GM19328 (cell line): ENCODE data around the gene IST1.

Source experiments
- ATAC-seq: cut with Tn5 transposase; IDR thresholded peaks from one replicate; pipeline ENCODE4 v1.9.1; 2021; ENCODE audit warnings: mild to moderate bottlenecking, moderate library complexity; ENCODE audit not compliant: unreplicated experiment

IST1 gene

DNA sequence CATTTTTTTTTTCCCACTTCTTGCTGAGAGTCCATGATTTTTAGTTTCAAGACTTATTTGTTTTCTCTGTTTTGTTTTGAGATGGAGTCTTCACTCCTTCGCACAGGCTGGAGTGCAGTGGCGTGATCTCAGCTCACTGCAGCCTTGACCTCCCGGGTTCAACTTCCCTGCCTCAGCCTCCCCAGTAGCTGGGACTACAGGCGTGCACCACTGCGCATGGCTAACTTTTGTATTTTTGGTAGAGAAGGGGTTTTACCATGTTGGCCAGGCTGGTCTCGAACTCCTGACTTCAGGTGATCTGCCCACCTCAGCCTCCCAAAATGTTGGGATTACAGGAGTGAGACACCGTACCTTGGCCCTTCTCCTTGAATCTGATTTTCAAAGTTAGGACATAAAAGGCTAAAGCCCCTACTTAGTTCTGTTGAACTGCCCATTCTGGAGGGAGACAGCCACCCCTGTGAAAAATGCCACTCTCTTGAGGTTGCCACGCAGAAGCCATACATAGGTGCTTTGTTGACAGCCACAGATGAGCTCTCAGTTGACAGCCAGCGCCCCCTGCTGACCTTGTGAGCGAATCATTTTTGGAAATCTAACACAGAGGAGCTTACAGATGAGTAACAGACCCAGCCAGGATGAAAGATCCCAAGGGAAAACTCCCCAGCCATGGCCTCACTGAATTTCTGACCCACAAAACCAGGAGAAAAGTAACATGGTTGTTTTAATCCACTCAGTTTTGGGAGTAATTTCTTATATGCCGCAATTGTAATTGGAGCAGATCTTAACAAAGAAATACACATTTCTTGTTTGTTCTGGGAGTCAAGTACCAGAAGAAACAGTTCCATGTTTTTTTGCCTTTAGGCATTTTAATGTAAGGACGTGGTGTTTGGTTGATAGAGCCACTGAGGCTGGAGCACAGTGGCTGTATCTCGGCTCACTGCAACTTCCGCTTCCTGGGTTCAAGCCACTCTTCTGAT, 66.0 kb downstream of the IST1 start:
- peak; percentile 58 for ATAC-seq

DNA sequence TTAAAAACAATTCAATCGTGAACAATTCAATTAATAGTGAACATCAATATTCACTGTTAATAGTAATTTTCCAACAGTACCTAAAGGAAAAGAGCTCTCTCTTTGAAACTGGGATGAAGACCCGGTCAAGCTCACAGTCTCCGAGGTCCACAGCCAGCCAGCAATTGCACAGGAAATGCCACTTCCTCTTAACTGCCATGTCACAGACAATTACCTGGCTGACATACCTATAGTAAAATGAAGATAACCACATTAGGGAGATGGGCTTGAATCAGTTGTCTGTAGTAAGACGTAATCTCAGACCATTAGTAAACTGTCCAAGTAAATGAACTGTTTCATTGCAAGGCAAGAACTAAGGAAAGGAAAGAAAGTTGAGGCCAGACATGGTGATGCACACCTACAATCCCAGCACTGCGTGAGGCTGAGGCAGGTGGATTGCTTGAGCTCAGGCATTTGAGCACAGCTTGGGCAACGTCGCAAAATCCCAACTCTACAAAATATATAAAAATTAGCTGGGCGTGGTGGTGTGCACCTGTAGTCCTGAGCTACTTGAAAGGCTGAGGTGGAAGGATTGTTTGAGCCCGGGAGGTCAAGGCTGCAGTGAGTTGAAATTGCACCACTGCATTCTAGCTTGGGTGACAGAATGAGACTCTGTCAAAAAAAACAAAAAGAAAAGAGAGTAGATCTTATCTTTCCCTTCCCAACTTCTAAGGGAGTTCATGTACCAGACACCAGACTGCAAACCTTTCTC, 68.0 kb downstream of the IST1 start:
- no peak for ATAC-seq

DNA sequence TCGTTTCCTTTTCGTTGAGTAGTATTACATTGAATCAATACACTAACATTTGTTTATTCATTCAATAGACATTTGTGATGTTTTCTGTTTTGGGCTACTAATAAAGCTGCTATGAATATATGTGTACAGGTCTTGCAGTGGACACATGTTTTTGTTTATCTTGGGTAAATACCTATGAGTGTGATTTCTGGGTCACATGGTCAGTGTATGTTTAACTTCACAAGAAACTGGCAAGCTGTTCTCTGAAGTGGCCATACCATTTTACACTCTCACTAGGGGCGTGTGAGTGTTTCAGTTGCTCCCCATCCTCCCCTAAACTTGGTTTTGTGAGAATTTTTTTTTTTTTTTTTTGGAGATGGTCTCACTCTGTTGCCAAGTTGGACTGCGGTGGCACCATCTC, 69.9 kb downstream of the IST1 start:
- ATAC-seq = no peak

DNA sequence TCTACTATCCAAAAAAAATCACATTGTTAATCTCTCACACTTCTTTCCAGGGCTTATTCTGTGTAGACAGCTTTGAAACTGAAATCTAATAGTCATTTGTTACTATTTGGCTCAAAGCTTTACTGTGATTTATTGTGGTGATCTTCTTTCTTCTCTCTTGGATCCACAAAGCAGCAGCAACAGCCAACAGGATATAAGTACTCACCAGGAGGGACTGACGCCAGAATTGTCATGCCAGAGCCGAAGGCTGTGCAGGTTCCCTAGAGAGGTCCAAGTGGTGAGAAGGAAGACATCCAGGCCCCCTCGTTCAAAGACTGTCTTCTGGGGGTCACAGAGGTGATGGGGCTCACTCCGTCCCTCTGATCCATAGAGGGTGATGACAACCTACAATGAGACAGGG, 71.6 kb downstream of the IST1 start:
- no peak for ATAC-seq

DNA sequence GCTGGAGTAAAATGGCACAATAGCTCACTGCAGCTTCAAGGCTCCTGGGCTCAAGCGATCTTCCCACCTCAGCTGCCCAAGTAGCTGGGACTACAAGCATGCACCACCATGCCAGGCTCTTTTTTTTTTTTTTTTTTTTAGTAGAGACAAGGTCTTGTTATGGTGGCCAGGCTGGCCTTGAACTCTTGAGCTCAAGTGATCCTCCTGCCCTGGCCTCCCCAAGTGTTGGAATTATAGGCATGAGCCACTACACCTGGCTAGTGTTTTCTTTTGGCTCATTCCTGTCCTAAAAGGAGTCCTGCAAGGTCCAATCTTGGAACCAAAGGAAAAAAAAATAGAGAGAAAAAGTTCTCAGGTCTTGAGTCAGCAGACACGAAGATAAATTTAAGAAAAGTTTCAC, 74.0 kb downstream of the IST1 start:
- no peak for ATAC-seq

DNA sequence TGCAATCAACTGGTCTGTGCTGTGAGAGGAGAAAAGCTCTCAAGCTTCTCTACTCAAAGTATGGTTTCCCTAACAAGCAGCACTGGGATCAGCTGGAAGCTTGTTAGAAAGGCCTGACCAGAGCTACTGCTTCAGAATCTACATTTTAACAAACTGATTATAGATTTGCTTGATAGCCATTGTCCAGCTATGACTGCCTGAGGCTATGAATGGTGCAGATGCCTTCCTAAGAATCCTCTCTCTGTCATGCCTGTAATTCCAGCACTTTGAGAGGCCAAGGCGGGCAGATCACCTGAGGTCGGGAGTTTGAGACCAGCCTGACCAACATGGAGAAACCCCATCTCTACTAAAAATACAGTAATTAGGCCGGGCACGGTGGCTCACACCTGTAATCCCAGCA, 76.2 kb downstream of the IST1 start:
- no peak for ATAC-seq

DNA sequence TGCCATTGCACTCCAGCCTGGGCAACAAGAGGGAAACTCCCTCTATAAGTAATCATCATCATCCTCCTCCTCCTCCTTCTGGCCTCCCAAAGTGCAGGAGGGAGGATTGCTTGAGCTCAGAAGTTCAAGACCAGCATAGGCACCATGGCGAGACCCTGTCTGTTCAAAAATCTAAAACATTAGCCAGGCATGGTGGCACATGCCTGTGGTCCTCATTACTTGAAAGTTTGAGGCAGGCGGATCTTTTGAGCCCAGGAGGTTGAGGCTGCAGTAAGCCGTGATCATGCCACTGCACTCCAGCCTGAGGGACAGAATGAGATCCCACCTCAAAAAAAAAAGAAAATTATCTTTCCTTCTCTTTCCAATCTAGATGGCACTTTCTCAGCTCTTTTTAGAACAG, 77.0 kb downstream of the IST1 start:
- no peak for ATAC-seq

DNA sequence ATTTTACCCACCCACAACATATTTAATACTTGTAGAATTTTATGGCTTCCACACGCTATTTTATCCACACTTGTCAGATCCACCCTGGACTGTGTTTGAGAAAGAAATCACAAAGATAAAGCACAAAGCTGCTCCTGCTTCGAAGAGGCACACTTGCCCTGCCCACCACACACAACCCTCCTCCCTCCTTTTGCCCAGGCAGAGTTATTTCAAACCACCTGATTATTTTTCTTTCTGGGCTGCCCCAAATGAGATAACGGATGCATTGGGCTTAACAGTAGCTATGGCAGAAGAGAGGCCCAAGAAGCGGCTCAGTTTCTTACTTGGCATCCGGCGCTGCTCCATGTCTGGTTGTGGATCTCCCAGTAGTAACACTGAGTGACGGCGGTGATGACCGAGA, 77.7 kb downstream of the IST1 start:
- no peak for ATAC-seq

DNA sequence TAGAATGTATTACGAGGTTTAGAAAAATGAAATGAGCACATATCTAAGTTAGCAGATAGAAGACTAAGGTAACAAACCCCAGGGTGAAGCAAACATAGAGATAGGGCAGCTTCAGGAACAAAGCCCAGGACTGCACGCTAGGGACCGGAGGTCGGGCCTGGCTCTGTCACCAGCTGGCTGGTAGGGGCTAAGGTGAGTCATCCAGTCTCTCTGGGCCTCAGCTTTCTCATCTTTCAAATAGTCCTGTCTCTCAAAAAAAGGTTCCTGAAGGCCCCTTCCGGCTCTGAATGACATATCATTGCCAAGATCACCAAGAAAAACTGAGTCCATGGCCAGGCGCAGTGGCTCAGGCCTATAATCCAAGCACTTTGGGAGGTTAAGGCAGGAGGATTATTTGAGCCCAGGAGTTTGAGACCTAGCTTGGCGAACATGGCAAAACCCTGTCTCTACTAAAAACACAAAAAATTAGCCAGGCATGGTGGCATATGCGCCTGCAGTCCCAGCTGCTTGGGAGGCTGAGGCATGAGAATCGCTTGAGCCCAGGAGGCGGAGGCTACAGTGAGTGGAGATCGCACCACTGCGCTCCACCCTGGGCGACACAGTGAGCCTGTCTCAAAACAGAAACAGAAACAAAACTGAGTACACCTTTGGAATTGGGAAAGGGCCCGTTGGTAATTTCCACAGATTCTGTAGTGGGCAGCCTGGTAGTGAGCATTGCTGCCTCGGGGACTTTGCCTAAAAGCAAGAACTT, 78.9 kb downstream of the IST1 start:
- ATAC-seq = no peak
